Gastroesophageal sphincter (tissue), 3 donors: ENCODE results near the gene KRTAP4-11.

Experiments used
- CTCF ChIP-seq, 4 experiments: fragments of 200-600 bp in 2 of 4; fragments of 450-650 bp in 2 of 4; sonication (generic) in 1 of 4; IDR thresholded peaks; one replicate each; pipeline ENCODE4 v1.5.1; 2017 to 2019; ENCODE audit warnings: antibody characterized with exemption in 4 of 4, mild to moderate bottlenecking in 2 of 4, moderate library complexity in 2 of 4
- EP300 ChIP-seq: sonication (generic); formaldehyde crosslinking; IDR thresholded peaks from one replicate; pipeline ENCODE4 v1.6.1; 2017; ENCODE audit warnings: antibody characterized with exemption, mild to moderate bottlenecking
- POLR2A ChIP-seq, 2 donors: fragments of 450-650 bp; IDR thresholded peaks; one replicate each; pipeline ENCODE4 v1.6.1; 2017; ENCODE audit warnings: antibody characterized with exemption in 2 of 2, mild to moderate bottlenecking in 2 of 2, moderate library complexity in 1 of 2
- POLR2AphosphoS5 ChIP-seq: sonication (generic); formaldehyde crosslinking; IDR thresholded peaks from one replicate; pipeline ENCODE4 v1.6.1; 2017; ENCODE audit warnings: antibody characterized with exemption

- no peak for TF ChIP-seq CTCF (IDR thresholded peaks at IDR 0.05)
- no peak for TF ChIP-seq EP300
- TF ChIP-seq POLR2A (IDR thresholded peaks at IDR 0.05) = no peak
- TF ChIP-seq POLR2AphosphoS5 = no peak
Measured at GRCh38 chr17:41140360-41141131, 22.4 kb upstream of the KRTAP4-11 start, which contains the start of gene KRTAP4-6.
